ENCODE measurements around the gene SPDYE18.
"Not testable (repeated sequence)": the region's sequence is repeated elsewhere in the genome, so short reads cannot be mapped to it uniquely, and the experiment has no call there.

The SPDYE18 gene, protein sequence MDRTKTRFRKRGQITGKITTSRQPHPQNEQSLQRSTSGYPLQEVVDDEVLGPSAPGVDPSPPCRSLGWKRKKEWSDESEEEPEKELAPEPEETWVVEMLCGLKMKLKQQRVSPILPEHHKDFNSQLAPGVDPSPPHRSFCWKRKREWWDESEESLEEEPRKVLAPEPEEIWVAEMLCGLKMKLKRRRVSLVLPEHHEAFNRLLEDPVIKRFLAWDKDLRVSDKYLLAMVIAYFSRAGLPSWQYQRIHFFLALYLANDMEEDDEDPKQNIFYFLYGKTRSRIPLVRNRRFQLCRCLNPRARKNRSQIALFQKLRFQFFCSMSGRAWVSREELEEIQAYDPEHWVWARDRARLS

DNA sequence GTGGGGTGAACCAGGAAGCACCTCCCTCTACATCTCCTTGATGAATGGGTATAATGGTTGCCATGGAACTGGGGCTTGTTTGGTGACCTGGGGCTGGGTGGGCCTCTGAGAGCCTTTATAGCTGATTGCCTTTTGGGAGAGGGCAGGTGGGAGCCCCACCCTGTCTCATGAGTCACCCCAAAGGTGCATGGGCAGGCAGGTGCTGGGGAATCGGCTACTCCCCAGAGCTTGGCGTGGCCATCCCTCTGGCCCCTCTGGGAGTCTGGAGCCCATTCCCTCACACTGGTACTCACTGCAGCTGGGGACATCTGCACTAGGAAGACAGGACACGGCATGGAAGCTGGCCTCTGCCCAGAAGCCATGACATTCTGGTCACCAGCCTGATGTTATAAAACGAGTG, at the start of gene SPDYE18:
Gene SPDYE18 (minus strand): TSS at position 2 of the 400 bp plus-strand sequence. CDS start 2,046 bp downstream, outside the sequence.
- not testable (repeated sequence) for DNase-seq

DNA sequence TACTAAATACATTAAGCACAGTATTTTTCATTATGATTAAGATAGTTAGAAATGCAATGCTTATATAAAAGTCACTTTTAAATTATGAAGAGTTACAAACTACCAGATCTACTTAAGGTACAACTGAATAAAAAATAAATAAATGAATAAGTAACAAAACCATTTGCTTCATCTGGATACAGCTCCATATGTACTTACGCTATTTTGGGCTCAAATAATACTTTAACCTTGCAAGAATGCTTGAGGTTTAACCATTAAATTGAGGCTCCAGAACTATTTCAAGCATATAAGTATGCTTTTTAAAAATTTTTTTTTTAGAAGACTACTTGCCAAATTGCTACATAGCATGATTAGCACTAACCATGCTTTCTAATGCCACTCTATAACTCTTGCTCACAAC, 46.0 kb upstream of the SPDYE18 start:
- not testable (repeated sequence) for DNase-seq

DNA sequence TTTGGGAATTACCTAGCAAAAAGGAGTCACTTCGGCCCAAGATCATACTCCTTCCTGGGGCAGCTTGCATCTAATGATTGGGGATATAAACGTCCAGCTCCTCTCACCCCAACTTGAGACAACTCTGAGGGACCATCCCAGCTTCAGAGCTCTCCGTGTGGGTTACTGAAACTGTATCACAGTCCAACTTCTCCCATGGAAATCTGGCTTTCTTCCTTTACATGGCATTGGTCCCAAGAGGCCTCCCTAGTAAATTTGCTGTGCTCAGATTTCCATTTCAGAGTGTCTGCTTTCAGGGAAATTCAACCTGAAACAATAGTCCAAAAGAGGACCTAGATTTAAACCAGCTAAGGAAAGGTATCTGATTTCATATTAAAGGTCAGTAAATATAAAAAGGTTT, 45.3 kb upstream of the SPDYE18 start:
- DNase-seq: not testable (repeated sequence)

DNA sequence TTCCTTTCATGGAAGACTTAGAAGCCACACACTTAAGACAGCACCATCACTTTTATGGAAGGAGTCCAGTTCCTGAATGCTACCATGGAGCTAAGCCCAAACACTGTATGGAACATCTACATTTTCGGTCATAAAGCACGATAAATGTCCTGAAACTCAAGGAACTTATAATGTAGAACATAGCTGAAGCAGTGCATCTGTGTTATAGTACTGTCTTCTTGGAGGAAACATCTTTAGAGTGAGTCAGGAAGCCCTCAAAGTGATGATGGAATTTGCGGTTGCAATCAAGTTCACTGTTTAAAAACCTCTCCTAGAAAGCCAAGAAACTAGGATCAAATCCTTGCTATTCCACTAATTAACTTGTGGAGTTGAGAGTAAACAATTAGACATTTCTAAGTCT, 43.5 kb upstream of the SPDYE18 start:
- DNase-seq: not testable (repeated sequence)

DNA sequence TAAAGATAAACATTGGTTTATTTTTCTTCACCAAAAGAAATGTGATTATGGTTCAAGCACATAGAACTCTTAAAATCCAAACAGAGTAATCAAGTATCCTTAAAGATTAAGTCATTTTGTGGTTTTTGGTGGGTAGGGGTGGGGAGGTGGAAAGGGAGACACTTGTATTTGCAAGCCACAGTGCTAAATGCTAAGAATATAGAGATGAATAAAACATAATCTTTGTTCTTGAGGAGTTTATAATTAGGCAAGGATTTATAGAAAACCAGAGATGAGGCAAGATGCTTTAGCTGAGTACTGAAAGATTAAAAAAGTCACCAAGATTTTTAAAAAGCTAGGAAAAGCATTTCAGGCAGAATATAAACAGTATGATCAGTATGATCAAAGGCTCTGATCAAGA, 40.3 kb upstream of the SPDYE18 start:
- DNase-seq: not testable (repeated sequence)

DNA sequence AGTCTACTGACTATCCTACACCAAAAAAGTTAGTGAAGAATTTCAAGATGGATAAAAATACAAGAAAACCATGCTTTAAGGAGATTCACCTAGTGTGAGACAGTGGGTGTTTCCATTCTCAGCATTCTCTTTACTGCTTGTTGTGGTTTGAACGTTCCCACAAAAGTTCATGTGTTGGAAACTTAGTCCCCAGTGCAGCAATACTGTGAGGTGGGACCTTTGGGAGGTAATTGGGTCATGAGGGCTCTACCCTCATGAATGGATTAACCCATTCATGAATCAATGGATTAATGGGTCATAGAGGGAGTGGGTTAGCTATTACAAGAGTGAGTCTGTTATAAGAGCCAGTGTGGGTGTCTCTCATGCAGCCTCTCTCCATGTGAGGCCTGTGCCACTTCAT, 38.8 kb upstream of the SPDYE18 start:
- not testable (repeated sequence) for DNase-seq

DNA sequence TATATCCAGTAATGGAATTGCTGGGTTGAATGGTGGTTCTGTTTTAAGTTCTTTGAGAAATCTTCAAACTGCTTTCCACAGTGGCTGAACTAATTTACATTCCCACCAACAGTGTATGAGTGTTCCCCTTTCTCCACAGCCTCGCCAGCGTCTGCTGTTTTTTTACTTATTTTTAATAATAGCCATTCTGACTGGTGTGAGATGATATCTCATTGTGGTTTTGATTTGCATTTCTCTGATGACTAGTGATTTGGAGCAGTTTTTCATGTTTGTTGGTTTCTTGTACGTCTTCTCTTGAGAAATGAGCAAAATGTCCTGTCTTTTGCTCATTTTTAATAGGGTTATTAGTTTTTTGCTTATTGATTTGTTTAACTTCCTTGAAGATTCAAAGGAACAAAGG, 38.1 kb upstream of the SPDYE18 start:
- DNase-seq: not testable (repeated sequence)

DNA sequence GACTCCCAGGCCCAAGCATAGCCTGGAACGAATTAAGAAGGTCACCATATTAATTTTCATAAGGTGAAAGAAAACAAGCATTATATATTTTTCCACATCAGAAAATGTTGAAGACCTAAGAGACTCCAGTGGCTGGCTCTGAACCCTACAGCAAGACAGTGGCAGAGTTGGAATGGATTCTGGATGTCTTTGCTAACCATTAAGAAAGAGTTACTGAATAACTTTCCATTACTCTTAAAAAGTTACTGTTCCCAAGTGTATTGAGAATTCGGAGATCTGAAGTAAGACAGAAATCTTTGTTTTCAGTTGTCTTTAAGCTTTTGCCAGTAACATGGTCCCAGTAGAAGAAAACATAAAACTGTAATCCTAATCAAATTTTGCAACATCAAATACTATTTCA, 29.9 kb upstream of the SPDYE18 start:
- DNase-seq: not testable (repeated sequence)

DNA sequence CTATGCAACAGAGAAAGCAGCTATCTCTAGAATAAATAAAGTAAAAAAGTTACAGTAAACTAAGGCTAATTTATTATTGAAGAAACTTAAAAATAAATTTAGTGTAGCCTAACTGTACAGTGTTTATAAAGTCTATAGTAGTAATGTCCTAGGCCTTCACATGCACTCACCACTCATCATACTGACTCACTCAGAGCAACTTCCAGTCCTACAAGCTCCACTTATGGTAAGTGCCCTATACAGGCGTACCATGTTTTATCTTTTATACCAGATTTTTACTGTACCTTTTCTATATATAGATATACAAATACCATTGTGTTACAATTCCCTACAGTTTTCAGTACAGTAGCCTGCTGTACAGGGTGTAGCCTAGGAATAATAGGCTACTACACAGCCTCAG, 19.8 kb upstream of the SPDYE18 start:
- DNase-seq: not testable (repeated sequence)

DNA sequence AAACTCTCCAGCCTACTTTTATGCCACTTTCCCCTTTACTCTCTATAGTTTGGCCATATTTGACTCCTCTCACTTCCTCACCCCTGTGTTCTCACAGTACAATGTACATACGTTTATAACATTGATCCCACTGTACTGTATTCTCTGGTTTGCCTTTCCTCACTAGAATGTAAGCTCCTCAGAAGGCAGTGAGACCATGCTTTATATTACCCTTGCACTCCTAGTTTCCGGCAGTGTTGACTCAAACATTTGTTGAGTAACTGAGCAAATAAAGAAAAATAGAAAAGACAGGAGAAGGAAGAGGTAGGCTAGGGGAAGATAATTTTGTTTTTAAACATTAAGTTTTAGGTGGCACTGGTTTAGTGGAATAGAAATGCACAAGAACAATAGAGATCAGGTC, 17.9 kb upstream of the SPDYE18 start:
- DNase-seq: not testable (repeated sequence)

DNA sequence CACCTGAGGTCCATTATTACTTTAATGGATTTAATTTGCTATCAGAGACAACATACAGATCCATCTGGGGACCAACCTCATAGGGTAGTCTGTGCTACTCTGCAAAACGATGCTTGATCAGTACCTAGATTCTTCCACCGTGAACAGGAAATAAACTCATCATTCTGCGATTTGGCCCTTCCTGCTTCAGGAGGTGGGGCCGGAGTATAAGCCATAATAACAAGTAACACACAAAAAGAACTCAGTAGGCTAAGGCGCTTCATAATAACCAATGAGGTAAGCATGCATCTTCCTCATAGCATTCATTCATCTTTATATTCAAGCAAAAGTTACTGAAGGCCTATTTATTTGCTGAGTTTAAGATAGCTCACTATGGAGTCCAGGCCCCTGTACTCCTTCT, 17.3 kb upstream of the SPDYE18 start:
- not testable (repeated sequence) for DNase-seq

DNA sequence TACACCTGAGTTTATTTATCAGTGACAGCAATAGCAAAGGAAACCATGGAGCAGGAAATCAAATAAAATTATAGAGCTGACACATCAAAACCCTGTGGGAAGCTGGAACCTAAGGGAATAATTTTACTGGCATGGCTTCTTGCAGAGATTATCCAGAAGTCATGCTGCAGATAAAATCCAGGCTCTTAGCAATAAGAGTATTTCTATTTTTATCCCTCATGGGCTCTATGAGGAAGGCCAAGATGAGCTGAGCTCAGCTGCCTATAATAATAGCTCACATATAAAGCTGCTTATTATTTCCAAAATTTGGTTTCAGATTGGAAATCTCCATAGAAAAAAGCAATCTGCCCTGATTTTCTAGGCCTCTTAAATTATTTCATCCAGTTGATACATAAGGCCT, 16.8 kb upstream of the SPDYE18 start:
- not testable (repeated sequence) for DNase-seq

DNA sequence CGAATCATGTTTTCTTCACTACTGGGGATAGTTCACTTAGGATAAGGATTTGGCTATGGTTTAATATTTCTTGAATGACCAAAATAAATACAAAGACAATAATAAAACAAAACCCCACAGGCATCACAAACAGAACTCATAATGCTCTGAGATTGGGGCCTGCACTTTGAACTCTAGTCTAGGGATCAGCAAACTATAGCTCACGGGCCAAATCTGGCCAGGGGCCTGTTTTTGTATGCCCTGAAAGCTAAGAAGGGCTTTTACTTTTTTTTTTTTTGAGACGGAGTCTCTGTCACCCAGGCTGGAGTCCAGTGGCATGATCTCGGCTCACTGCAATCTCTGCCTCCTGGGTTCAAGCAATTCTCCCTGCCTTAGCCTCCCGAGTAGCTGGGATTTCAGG, 14.7 kb upstream of the SPDYE18 start:
- DNase-seq: not testable (repeated sequence)

DNA sequence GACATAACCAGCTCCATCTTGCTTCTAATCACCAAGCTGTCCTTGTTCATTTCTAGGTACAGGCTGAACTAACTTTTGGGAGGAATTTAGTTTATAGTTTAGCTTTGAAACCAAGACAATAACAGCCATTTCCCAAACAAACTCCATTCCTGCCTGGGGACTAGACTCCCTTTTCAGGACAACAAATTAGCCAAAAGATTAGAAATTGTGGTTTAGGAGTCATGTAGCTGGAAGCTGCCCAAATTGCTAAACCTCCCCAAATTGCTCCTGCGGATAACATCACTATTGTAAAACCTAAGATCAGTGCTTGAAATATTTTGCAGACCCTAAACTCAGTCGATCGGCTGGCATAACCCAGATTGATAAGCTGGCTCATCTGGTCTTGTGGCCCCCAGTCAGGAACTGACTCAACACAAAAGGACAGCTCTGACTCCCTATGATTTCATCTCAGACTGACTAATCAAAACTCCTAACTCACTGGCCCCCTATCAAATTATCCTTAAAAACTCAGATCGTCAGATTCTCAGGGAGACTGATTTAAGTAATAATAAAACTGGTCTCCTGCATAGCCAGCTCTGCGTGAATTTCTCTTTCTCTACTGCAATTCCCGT, 12.5 kb upstream of the SPDYE18 start:
- DNase-seq: not testable (repeated sequence)

DNA sequence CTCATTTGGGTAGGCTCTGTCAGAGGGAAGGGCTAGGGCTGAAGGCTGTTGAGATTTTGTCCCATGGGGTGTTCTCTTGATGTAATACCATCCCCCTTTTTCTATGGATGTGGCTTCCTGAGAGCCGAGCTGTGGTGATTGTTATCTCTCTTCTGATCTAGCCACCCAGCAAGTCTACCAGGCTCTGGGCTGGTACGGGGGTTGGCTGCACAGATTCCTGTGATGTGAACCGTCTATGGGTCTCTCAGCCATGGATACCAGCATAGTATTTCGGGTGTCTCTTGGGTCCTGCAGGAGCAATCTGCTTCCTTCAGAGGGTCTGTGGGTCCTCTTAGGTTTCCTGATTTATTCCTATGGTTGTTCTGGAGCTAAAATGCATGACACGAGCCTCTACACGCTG, 8.8 kb upstream of the SPDYE18 start:
- DNase-seq: not testable (repeated sequence)

DNA sequence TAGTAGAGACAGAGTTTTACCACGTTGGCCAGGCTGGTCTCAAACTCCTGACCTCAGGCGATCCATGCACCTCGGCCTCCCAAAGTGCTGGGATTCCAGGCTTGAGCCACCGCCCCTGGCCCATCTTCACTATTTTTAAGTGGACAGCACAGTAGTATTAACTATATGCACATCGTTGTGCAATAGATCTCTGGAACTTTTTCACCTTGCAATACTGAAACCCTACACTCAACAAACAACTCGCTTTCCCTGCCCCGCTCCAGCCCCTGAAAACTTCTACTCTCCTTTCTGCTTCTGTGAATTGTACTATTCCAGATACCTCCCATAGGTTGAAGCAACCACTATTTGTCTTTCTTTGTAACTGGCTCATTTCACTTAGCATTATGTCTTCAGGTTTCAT, 3.5 kb upstream of the SPDYE18 start:
- not testable (repeated sequence) for DNase-seq

DNA sequence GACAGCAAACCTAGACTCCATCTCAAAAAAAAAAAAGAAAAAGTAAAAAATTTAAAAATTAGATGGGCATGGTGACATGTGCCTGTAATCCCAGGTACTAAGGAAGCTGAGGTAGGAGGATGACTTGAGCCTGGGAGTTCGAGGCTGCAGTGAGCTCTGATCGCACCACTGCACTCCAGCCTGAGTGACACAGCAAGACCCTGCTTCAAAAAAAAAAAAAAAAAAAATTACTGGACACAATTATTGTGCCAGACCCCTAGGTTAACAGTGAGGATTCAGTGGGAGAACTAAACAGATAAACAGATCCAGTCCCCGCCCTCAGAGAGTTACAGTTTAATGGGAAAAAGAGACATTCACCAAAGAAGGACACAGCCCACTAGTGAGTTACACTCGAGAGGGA, 1.4 kb upstream of the SPDYE18 start:
- DNase-seq: not testable (repeated sequence)

DNA sequence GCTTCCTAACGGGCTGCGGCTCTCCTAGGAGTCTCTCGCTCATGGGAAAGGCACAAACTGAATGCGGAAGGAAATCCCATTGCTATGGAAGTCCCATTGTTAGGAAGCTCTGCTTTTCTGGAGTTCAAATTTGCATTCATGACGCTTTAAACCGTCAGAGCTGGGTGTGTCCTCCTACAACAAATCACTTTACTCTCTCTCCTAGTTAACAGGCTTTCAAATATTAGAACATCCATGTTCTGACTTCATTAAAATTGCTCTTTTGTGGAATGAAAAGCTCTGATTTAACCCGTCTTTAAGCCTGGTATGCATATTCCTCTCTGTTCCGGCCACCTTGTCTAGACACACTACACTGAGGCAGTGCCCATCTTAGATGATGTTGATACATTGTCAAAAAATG, 30.1 kb downstream of the SPDYE18 start, which contains the start of gene SPDYE17:
Gene SPDYE17 (minus strand): TSS at position 101 of the 400 bp plus-strand sequence. CDS start 1,791 bp downstream, outside the sequence.
- DNase-seq: not testable (repeated sequence)

DNA sequence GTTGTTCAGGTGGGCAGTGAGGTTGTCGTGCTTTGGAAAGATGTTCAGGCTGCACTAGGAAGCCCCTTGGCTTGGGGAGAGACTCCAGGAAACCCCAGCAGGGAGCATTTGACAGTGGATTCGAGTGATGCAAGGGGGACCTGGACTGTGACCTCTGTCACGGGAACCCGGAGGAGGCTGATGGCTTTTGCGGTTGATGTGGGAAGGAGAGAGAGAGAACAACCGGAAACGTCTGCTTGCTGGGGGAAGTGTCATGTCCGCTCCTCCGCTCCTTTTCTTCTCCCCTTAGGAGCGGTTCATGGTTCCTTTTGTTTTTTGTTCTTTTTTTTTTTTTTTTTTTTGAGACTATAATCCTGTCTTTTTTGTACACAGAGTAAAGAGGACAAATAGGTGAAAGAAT, 36.0 kb downstream of the SPDYE18 start:
- not testable (repeated sequence) for DNase-seq

DNA sequence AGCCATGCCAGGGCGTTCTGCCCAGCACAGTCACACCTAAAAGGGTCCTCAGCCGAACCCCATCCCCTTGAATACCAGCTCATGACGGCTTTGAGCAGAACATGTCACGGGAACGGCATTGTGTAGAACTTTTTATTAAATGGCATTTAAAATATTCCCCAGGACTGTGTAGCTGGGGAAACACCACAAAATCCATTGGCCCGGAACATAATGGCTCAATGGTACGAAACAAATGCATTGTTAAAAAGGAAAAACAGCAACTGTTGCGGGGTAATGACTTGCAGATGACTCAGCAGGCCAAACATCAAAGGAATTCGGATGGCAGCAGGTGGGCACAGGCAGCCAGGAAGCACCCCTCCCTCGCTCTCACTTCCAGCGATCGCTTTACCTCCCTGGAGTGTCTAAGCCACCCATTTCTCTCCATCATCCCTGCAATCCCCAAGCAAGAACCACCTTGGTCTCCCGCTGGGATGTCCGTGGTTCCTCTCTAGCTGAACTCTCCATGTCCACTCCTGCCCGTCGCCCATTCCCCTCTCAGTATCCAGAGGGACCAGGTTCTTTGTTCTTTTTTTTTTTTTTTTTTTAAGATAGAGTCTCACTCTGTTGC, 52.2 kb downstream of the SPDYE18 start:
- not testable (repeated sequence) for DNase-seq

DNA sequence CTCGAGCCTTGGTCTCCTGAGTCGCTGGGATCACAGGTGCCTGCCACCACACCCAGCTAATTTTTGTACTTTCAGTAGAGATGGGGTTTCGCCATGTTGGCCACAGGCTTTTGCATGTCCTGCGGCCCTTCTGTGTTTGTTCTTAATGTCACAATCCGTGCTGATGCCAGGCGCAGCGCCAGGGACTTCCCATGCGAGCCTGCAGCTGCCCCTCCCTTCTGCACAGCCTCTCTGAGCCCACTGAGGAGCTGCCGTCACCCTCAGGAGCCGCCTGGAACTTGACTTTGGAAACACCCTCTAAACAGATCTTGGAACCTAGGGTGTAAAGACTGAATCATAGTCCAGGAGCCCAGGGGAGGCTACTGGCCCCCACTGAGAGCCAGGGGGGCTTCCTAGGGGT, 54.4 kb downstream of the SPDYE18 start:
- DNase-seq: not testable (repeated sequence)

DNA sequence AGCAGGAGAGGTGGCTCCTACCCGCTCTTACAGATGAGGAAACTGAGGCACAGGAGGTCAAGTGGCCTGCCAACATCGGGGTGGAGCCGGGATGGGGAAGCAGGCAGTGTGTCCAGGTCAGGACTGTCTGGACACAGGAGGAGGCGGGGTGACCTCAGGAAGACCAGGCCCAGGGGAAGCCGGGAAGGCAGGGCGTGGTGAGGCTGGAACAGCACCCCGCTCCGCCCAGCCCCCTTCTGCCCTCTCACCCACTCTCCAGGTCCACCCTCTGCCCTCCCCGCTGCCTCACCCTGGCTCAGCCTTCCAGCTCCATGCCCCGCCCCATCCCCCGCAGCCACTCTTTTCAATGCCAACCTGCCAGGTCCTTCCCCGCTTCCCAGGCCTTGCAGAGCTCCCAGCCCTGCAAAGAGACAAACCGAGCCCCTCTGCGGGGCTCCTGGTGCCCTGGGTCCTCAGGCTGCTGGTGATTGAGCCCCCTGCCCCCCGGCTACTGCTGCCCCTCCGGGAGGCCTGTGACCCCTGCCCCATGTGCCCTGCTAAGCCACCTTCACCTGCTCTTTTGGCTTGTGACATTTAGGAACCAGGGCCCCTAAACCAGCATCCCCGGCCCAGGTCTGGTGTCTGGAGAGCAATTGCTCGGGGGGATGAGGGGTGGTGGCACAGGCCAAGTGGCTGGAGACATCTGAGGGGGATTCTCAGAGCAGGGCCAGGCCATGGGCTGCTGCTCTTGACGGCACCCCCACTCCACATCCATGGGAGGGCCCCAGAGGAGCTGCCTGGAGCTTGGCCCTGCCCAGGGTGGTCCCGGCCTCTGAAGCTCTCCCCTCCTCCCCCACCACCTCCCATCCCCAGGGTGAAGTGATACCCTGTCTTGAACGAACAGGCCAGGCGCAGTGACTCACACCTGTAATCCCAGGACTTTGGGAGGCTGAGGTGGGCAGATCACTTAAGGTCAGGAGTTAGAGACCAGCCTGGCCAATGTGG, 55.9 kb downstream of the SPDYE18 start:
- DNase-seq: not testable (repeated sequence)

Measured in RPMI8226 (cell line).